OCI-M2 (cell line): ENCODE measurements around the gene ZDBF2.
"Not testable (repeated sequence)": the region's sequence is repeated elsewhere in the genome, so short reads cannot be mapped to it uniquely, and the experiment has no call there.

ENCODE experiments used
- DNase-seq: peaks from one replicate; lab custom pipeline; 2025; ENCODE audit not compliant: unreplicated experiment; lab: John Stamatoyannopoulos, UW

Gene ZDBF2

DNA sequence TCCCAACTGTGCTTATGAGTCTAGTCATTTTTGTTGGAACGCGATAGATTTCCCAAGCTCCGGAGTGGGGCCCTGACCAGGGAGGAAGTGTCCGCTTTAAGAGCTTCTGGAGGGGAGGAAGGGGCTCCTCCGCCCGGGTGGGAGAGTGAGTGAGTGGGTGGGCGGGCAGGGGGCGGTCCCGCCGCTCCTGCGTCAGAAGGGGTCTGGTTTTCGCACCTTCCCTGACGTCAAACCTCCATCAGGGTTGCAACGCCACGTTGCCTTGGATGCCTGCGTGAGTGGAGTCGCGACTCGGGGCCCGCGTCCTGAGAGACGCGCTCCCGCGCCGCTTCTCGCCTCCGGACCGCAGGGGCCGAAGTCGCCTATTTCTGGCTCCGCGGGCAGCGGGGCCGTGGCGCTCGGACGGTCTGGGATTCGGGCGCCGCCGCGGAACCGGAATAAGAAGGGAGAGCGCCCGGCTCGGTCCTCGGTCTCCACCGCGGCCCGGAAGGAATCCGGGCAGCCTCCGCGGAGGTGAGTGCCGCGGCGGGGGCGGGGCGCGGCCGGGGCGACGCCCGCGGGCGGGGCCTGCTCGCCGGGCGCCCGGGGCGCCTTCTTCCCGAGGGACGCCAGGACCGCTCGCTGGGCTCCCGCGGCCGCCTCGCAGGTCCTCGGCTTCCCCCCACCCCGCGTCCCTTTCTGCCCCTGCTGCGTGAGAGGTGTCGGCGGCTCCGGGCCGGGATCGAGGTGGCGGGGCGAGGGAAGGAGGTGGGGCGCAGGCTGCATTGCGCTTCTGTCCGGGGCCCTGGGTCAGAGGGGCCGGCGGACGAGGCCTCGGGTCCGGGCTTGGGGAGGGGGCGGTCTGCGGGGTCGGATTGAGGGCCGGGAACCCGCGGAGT lies at the start of gene ZDBF2:
Gene ZDBF2, plus strand, starts transcription at position 230 of the 878 bp plus-strand sequence. CDS start 7,187 bp downstream, outside the sequence.
- DNase-seq = no peak

DNA sequence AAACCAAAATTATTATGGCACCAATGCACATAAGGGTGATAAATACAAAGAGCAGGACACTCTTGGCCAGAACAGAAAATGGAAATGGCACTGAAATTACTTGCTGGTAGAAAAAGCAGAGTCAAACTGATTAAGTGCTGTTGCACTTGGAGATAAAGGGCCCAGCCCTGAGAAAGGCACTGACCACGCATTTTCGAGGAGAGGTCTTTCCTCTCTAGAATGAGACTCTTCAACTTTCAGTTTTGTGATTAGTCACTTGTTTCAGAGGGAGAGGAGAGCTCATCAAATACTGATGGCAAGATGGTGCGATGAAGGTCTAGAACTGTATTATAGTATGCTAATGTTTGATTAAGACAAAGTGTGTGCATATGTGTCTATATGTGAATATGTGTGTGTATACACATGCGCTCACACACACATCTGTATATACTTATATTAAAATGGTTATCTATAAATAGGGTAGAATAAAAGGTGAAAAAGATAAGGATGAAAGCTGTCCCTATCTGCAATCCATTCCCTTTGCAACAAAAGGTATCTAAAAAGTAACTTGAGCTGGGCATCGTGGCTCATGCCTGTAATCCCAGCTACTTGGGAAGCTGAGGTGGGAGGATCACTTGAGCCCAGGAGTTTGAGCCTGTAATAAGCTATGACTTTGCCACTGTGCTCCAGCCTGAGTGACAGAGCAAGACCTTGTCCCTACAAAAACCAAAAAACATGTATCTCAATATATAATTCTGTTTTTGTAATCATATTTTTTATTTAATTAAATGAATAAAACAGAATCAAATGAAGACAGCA lies 48.8 kb upstream of the ZDBF2 start:
- DNase-seq = no peak

GRCh38 chr2:206228636-206229035 lies 45.8 kb upstream of the ZDBF2 start:
- DNase-seq = not testable (repeated sequence)

GRCh38 chr2:206229642-206230041 lies 44.8 kb upstream of the ZDBF2 start:
- DNase-seq = no peak

DNA sequence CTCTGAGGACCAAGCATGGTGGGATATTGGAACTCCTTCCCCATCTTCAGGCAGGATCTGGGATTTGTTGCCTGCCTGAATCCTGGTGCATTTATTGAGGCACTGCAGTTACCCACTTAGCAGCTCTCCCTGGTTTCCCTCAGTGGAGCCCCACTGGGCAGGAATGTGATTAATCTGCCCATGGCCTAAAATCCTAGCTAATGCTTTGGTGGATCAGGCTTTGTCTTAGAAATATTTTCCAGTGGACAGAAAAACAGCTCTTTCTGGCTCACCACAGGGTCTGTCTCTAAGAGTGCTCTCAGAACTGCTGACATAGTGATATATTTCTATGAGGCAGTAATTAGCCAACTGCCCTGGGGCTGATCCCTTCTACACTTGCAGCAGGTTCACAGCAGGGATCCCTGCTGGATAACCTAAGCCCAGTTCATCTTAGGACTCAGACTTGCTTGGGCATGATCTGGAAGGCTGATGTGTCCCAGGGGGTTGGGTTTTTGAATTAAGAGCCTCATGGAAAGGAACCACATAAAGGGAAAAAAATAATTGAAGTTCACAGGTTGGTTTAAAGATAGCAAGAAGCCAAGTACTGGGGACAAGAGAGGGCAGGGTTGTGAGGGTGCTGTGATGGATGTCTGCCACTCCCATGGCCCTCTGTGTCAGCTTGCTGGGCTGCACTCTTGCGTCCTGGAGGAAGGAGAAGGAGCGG lies 44.3 kb upstream of the ZDBF2 start:
- DNase-seq = no peak

DNA sequence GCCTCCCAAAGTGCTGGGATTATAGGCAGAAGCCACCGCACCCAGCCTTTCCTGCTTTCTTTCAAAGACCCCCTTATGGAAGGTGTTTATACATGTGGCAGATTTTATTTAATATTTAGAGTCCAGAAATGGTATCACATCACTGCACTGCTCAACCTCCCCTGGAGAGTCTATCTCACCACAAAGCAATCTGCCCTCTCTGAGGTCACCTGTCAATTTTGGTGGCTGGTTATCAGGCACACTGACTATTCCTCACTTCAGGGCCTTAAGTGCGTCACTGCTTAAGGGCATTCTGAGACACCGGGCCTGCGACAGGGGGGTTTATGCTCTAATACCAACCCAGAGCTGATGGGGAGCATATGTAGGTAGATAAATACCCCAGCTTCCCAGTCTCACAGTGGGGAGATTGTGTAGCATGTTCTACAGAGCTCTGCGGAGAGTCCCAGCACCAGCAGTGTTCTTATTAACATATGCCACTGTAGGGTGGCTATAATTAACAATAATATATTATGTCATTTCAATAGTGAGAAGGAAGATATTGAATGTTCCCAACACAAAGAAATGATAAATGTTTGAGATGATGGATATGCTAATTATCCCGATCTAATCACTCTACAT lies 42.7 kb upstream of the ZDBF2 start:
- no peak for DNase-seq

- DNase-seq = no peak
Measured at GRCh38 chr2:206232287-206233035, 42.0 kb upstream of the ZDBF2 start.

- no peak for DNase-seq
Measured at GRCh38 chr2:206239157-206239556, 35.3 kb upstream of the ZDBF2 start.

- no peak for DNase-seq
Measured at GRCh38 chr2:206240327-206240726, 34.1 kb upstream of the ZDBF2 start.

DNA sequence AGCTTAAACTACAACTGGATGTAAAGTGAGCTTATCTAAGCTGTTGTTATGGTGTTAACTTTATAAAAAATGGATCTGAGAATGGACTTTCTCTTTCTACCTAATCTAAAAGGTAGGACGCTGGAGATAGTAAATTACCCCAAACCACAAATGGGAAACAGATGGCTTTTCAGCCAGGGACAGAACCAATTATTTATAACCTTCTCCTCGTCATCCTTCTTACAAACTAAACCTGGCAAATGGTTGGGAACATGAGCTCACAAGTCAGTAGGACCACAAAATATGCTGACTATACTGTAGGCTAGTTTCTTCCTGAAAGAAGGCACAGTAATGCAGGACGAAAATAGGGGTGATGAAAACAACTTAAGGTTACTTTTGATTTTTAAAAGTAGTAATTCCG lies 32.7 kb upstream of the ZDBF2 start:
- no peak for DNase-seq

- no peak for DNase-seq
Measured at GRCh38 chr2:206245265-206245672, 29.2 kb upstream of the ZDBF2 start.

GRCh38 chr2:206250041-206250897 lies 24.2 kb upstream of the ZDBF2 start:
- no peak for DNase-seq

DNA sequence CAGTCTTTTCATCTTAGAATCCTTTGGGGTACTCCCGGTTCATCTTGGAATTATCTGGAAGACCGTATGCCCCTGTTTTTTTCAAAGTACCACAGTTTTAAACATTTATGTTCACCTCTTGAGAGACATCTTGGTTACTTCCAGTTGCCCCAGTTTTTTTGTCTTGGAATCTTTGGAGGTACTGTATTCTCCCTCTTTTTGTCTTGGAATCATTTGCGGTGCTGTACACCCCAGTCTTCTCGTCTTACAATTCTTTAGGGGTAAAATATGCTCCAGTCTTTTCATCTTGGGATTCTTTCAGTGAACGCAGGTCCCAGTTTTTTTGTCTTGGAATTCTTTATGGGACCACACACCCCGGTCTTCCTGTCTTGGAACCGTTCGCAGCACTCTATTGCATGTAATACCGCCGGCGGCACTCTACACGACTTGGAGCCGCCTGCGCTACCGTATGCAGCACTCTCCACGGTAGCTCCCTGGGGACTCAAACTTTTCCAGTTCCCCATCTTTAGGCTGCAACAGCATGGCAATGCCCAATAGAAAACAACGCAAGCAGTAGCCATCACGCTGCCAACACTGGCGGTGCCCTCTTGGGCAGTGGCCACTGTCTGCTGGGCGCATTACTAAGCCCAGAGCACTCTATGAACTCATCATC lies 21.2 kb upstream of the ZDBF2 start:
- DNase-seq = no peak

DNA sequence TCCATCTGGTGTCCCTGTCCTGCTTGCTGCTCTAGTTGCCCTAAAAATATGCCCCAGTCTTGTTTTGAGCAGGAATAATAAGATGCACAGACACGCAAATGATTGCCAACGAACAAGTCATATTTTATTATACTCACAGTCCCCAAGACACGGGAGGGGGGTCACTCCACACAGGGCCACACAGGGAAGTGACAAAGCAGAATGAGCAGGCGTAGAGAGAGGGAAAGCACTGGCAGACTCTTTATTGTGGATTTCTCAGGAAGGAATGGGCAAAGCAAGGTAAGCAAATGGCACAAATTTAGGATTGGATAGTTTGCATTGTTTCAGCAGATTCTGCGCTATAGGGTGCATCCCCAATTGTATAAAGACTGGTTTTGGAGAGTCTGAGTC lies 20.7 kb upstream of the ZDBF2 start:
- no peak for DNase-seq

DNA sequence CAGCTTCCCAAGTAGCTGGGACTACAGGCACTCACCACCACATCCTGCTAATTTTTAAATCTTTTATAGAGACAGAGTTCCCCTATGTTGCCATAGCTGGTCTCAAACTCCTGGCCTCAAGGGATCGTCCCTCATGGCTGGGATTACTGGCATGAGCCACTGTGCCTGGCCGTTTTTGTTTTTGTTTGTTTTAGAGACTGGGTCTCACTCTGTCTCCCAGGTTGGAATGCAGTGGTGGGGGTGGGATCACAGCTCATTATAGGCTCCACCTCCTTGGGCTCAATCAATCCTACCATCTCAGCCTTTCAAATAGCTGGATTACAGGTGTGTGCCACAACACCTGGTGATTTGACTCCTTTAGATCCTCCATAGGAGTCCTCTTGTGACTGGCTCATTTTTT lies 19.5 kb upstream of the ZDBF2 start:
- no peak for DNase-seq

- no peak for DNase-seq
Measured at GRCh38 chr2:206256706-206257205, 17.7 kb upstream of the ZDBF2 start.

GRCh38 chr2:206257350-206257749 lies 17.1 kb upstream of the ZDBF2 start:
- DNase-seq = no peak

GRCh38 chr2:206257861-206258260 lies 16.6 kb upstream of the ZDBF2 start:
- no peak for DNase-seq

DNA sequence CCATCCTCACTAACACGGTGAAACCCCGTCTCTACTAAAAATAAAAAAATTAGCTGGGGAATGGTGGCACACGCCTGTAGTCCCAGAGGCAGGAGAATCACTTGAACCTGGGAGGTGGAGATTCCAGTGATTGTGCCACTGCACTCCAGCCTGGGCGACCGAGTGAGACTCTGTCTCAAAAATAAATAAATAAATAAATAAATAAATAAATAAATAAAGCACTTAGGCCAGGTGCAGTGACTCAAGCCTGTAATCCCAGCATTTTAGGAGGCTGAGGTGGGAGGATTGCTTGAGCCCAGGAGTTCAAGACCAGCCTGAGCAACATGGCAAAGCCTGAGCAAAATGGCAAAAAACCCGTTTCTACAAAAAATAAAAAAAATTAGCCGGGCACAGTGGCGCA lies 15.8 kb upstream of the ZDBF2 start:
- DNase-seq = not testable (repeated sequence)
